Omental fat pad (tissue), 4 donors: ENCODE data around the gene NPL. TPM values are rescaled to one million over a fixed set of nuclear protein-coding genes. Genes with fewer than 3 reads are reported as not detected.

ENCODE experiments used
- ATAC-seq: fragments of 150-250 bp; one replicate; pipeline ENCODE4 v1.9.1; 2016; ENCODE audit warnings: mild to moderate bottlenecking, moderate library complexity; ENCODE audit not compliant: low FRiP score
- DNase-seq: peaks from one replicate; pipeline ENCODE4 v3.0.0-alpha.2; 2019; ENCODE audit warnings: low spot score
- CTCF ChIP-seq, 3 donors: fragments of 450-650 bp; IDR thresholded peaks; one replicate each; pipeline ENCODE4 v1.5.1; 2016 to 2017; ENCODE audit warnings: antibody characterized with exemption in 3 of 3, mild to moderate bottlenecking in 3 of 3, moderate library complexity in 2 of 3
- total RNA-seq, 4 donors: library from RNA; depleted of rRNA; stranded (reverse); fragments of >200 nt; gene quantifications; one replicate each; pipeline ENCODE4 v1.1.0, GENCODE V29; 2016

NPL gene
- total RNA-seq, 4 donors from 2014 or later, result 18.5 to 39.9 (median 26.0) TPM

GRCh38 chr1:182786223-182786994 is 3.2 kb upstream of the NPL start:
- peak; percentile 43 for ATAC-seq
- DNase-seq, result no peak
- no peak for TF ChIP-seq CTCF (IDR thresholded peaks at IDR 0.05)

- DNase-seq (no peak), ATAC-seq (no peak)
- TF ChIP-seq CTCF (IDR thresholded peaks at IDR 0.05), result no peak
Observed at GRCh38 chr1:182786995-182787324, 2.6 kb upstream of the NPL start.

GRCh38 chr1:182791281-182792179 is 2.0 kb downstream of the NPL start:
- no peak for ATAC-seq
- no peak for DNase-seq
- no peak for TF ChIP-seq CTCF (IDR thresholded peaks at IDR 0.05)

GRCh38 chr1:182794091-182794490 is 4.5 kb downstream of the NPL start:
- TF ChIP-seq CTCF (IDR thresholded peaks at IDR 0.05), result no peak
- no peak for ATAC-seq
- no peak for DNase-seq

- DNase-seq (no peak), ATAC-seq (no peak)
- no peak for TF ChIP-seq CTCF (IDR thresholded peaks at IDR 0.05)
Observed at GRCh38 chr1:182794676-182795201, 5.2 kb downstream of the NPL start.

GRCh38 chr1:182795563-182796228 is 6.1 kb downstream of the NPL start:
- DNase-seq (no peak), ATAC-seq (no peak)
- TF ChIP-seq CTCF (IDR thresholded peaks at IDR 0.05), result no peak
